SK-N-SH (cell line): ENCODE results near the gene RAMP3. TPM values are rescaled to one million over a fixed set of nuclear protein-coding genes. Genes with fewer than 3 reads are reported as not detected.

Experiments
- CTCF ChIA-PET: fragments of 300-600, 350-600 bp; formaldehyde crosslinking; extraction: SDS; loops from one replicate; lab custom pipeline; 2021; lab: Yijun Ruan, JAX
- POLR2A ChIA-PET: fragments of 350-600 bp; sonication (Branson Sonifier 250); formaldehyde crosslinking; extraction: SDS; loops from one replicate; lab custom pipeline; 2020; ENCODE audit warnings: antibody characterized with exemption, inconsistent platforms; lab: Yijun Ruan, JAX
- DNase-seq: peaks from one replicate; pipeline ENCODE4 v3.0.0; 2012
- H2AFZ ChIP-seq: fragments of 200-600 bp; sonication (generic); 2 replicates; pipeline ENCODE4 v1.8.1; 2016; ENCODE audit warnings: antibody characterized with exemption, mild to moderate bottlenecking, low read depth
- H3F3A ChIP-seq: fragments of 200-600 bp; sonication (generic); replicated peaks from 2 replicates; pipeline ENCODE3; 2016; ENCODE audit warnings: antibody characterized with exemption, mild to moderate bottlenecking; ENCODE audit not compliant: insufficient read depth
- H3K27ac ChIP-seq, 2 experiments: fragments of 200-500 bp in 1 of 2; fragments of 200-600 bp in 1 of 2; sonication (Bioruptor generic) in 1 of 2; sonication (generic), shearing (Covaris generic) in 1 of 2; 2 replicates each; pipeline versions ENCODE4 v1.5.1 to v1.6.1; 2014 to 2016; ENCODE audit warnings: low read depth in 2 of 2, inconsistent platforms in 1 of 2, low read length in 1 of 2, mild to moderate bottlenecking in 1 of 2, mixed read lengths in 1 of 2
- H3K27me3 ChIP-seq: fragments of 200-600 bp; sonication (generic), shearing (Covaris generic); 2 replicates; pipeline ENCODE4 v1.6.1; 2016; ENCODE audit warnings: mixed run types; ENCODE audit not compliant: insufficient read depth
- H3K36me3 ChIP-seq, 2 experiments: fragments of 200-500 bp in 1 of 2; fragments of 200-600 bp in 1 of 2; sonication (Bioruptor generic) in 1 of 2; sonication (generic) in 1 of 2; replicated peaks in 1 of 2; 2 replicates each; pipeline versions ENCODE3 to v1.5.1; 2014 to 2016; ENCODE audit warnings: low read length in 1 of 2, mild to moderate bottlenecking in 1 of 2; ENCODE audit not compliant: insufficient read depth in 2 of 2, control insufficient read depth in 1 of 2
- H3K4me1 ChIP-seq, 2 experiments: fragments of 200-500 bp in 1 of 2; fragments of 200-600 bp in 1 of 2; sonication (Bioruptor generic) in 1 of 2; sonication (generic), shearing (Covaris generic) in 1 of 2; 2 replicates each; pipeline versions ENCODE4 v1.5.1 to v1.6.1; 2014 to 2016; ENCODE audit warnings: low read depth in 1 of 2, low read length in 1 of 2, mixed run types in 1 of 2; ENCODE audit not compliant: insufficient read depth in 2 of 2, control insufficient read depth in 1 of 2
- H3K4me2 ChIP-seq: fragments of 200-600 bp; sonication (generic), shearing (Covaris generic); 2 replicates; pipeline ENCODE4 v1.6.1; 2017; ENCODE audit warnings: mixed run types
- H3K4me3 ChIP-seq, 2 experiments: fragments of 200-500 bp in 1 of 2; fragments of 200-600 bp in 1 of 2; sonication (Bioruptor generic) in 1 of 2; sonication (generic), shearing (Covaris generic) in 1 of 2; 2 replicates each; pipeline versions ENCODE4 v1.5.1 to v1.8.1; 2014 to 2016; ENCODE audit warnings: low read depth in 2 of 2, inconsistent platforms in 1 of 2, low read length in 1 of 2, mild to moderate bottlenecking in 1 of 2, mixed read lengths in 1 of 2, moderate library complexity in 1 of 2
- H3K79me2 ChIP-seq: fragments of 200-600 bp; sonication (generic); 2 replicates; pipeline ENCODE4 v1.8.1; 2017; ENCODE audit warnings: mild to moderate bottlenecking; ENCODE audit not compliant: insufficient read depth
- H3K9ac ChIP-seq: fragments of 200-600 bp; sonication (generic); 2 replicates; pipeline ENCODE4 v1.6.1; 2017; ENCODE audit warnings: mixed run types
- H3K9me2 ChIP-seq: fragments of 200-600 bp; sonication (generic); 2 replicates; pipeline ENCODE4 v1.6.1; 2017; ENCODE audit warnings: mixed run types
- H3K9me3 ChIP-seq: fragments of 200-600 bp; sonication (generic); 2 replicates; pipeline ENCODE4 v1.6.1; 2017; ENCODE audit warnings: mixed run types, mild to moderate bottlenecking, moderate library complexity
- H4K20me1 ChIP-seq: fragments of 200-600 bp; sonication (generic); 2 replicates; pipeline ENCODE4 v1.6.1; 2017; ENCODE audit warnings: mild to moderate bottlenecking, mixed run types; ENCODE audit not compliant: insufficient read depth
- EZH2phosphoT487 ChIP-seq: fragments of 200-600 bp; sonication (generic); IDR thresholded peaks from 2 replicates; pipeline ENCODE4 v1.6.1; 2017; ENCODE audit warnings: low read depth, mixed run types, mild to moderate bottlenecking, antibody characterized with exemption, moderate library complexity, borderline replicate concordance
- FOSL2 ChIP-seq: IDR thresholded peaks from 2 replicates; pipeline ENCODE4 v1.4.0; 2012; ENCODE audit warnings: low read depth, mild to moderate bottlenecking, moderate library complexity, borderline replicate concordance
- FOXM1 ChIP-seq: IDR thresholded peaks from 2 replicates; pipeline ENCODE4 v1.4.0; 2012; ENCODE audit warnings: low read depth, mild to moderate bottlenecking
- GABPA ChIP-seq: IDR thresholded peaks from 2 replicates; pipeline ENCODE4 v1.4.0; 2012; ENCODE audit warnings: low read depth, mild to moderate bottlenecking
- GATA2 ChIP-seq: sonication (generic); formaldehyde crosslinking; IDR thresholded peaks from 2 replicates; pipeline ENCODE4 v1.5.0; 2020; ENCODE audit warnings: mild to moderate bottlenecking, missing genetic modification reagents
- IRF3 ChIP-seq: fragments of 150-350 bp; IDR thresholded peaks from 2 replicates; pipeline ENCODE4 v1.6.1; 2016; ENCODE audit warnings: mild to moderate bottlenecking, low read depth, low read length
- MAX ChIP-seq: IDR thresholded peaks from 2 replicates; pipeline ENCODE4 v1.4.0; 2012; ENCODE audit warnings: low read depth
- NFIC ChIP-seq: IDR thresholded peaks from 2 replicates; pipeline ENCODE4 v1.4.0; 2012; ENCODE audit warnings: borderline replicate concordance
- NRF1 ChIP-seq: IDR thresholded peaks from 2 replicates; pipeline ENCODE4 v1.6.1; 2012; ENCODE audit warnings: low read depth, mild to moderate bottlenecking, low read length
- POLR2AphosphoS5 ChIP-seq: IDR thresholded peaks from 2 replicates; pipeline ENCODE4 v1.6.1; 2012; ENCODE audit warnings: low read depth, low read length
- RFX5 ChIP-seq: IDR thresholded peaks from 2 replicates; pipeline ENCODE4 v1.6.1; 2012; ENCODE audit warnings: mild to moderate bottlenecking, improper control_type of control experiment, low read length
- SIN3A ChIP-seq: IDR thresholded peaks from 2 replicates; pipeline ENCODE4 v1.6.1; 2012; ENCODE audit warnings: low read depth, mild to moderate bottlenecking, low read length, moderate library complexity, borderline replicate concordance
- SMC3 ChIP-seq: IDR thresholded peaks from 2 replicates; pipeline ENCODE4 v1.6.1; 2012; ENCODE audit warnings: low read depth, low read length, improper control_type of control experiment
- TAF1 ChIP-seq: IDR thresholded peaks from 2 replicates; pipeline ENCODE4 v1.6.1; 2012; ENCODE audit warnings: low read depth, mild to moderate bottlenecking, low read length, moderate library complexity, borderline replicate concordance
- TCF12 ChIP-seq: IDR thresholded peaks from 2 replicates; pipeline ENCODE4 v1.4.0; 2012
- TEAD4 ChIP-seq: IDR thresholded peaks from 2 replicates; pipeline ENCODE4 v1.4.0; 2012; ENCODE audit warnings: mild to moderate bottlenecking, borderline replicate concordance; ENCODE audit not compliant: insufficient read depth
- WGBS: methylation state at CpG from one replicate; pipeline ENCODE4 v1.1.6; 2017; ENCODE audit warnings: low lambda C conversion rate; 5-methylcytosine and 5-hydroxymethylcytosine counted together
- polyA plus RNA-seq, 3 experiments: library from polyadenylated mRNA; depleted of rRNA; stranded (reverse); fragments of >200 nt; gene quantifications; 2 replicates each; pipeline ENCODE4 v1.2.3, GENCODE V29; 2012

RAMP3 gene
- polyA plus RNA-seq, 1 of the 3 experiments (the other 2 are of a cell fraction), result not detected

- Histone ChIP-seq H3F3A (no peaks in the 10 kb centered on the region), H3K4me3 (no peak overlapping the region), H3K79me2 (no peaks in the 10 kb centered on the region), H3K9me3 (no peaks in the 10 kb centered on the region), H3K9ac (no peak overlapping the region), H3K36me3 (no peaks in the 10 kb centered on the region), H3K27ac (no peak overlapping the region), H3K4me1 (peaks cover 0 to 4% of the 10 kb centered on the region in 2 experiments; a peak in 1 of 4 replicates), H2AFZ (no peak overlapping the region), H3K9me2 (no peaks in the 10 kb centered on the region), H3K4me2 (no peak overlapping the region), H3K27me3 (peaks cover 15% of the 10 kb centered on the region), H4K20me1 (no peaks in the 10 kb centered on the region)
- ChIA-PET CTCF (interaction anchor here (1.2 to 14.4 kb wide), 5 partner anchors 10 to 112 kb away, joined by 3 to 201 read pairs (median 5); partner anchors contain the start of gene RAMP3), POLR2A (no interaction called here)
- WGBS, result 65% methylated on average over 19 of the region's 19 CpGs
- DNase-seq, result no peak
- TF ChIP-seq NRF1 (no peak), EZH2phosphoT487 (no peak), FOXM1 (no peak), SIN3A (no peak), IRF3 (no peak), GATA2 (CRISPR knock-in tag) (no peak), TCF12 (no peak), NFIC (no peak), SMC3 (no peak)
These were observed 10.8 kb upstream of the RAMP3 start for GRCh38 chr7:45146531-45147379.

- H3K4me3 ChIP-seq, result no peak overlapping the region
- H3F3A ChIP-seq, result no peaks in the 10 kb centered on the region
- WGBS, result 73% methylated on average over 32 of the region's 32 CpGs
- H3K9ac ChIP-seq, result no peak overlapping the region
- no peaks in the 10 kb centered on the region for H3K36me3 ChIP-seq
- no peaks in the 10 kb centered on the region for H3K79me2 ChIP-seq
- CTCF ChIA-PET, result interaction anchor here (1.3 to 14.4 kb wide), 5 partner anchors 9 to 220 kb away, joined by 3 to 201 read pairs (median 5); partner anchors contain the start of gene RAMP3
- TF ChIP-seq MAX (no peak), RFX5 (no peak), TAF1 (no peak), TEAD4 (no peak), GABPA (no peak), POLR2AphosphoS5 (no peak), FOSL2 (no peak)
- H2AFZ ChIP-seq, result no peak overlapping the region
- H3K27me3 ChIP-seq, result peaks cover 15% of the 10 kb centered on the region
- POLR2A ChIA-PET, result no interaction called here
- H3K4me1 ChIP-seq, result peaks cover 0 to 4% of the 10 kb centered on the region in 2 experiments; a peak in 1 of 4 replicates
- no peak for DNase-seq
- no peaks in the 10 kb centered on the region for H4K20me1 ChIP-seq
- H3K4me2 ChIP-seq, result no peak overlapping the region
- H3K9me3 ChIP-seq, result no peaks in the 10 kb centered on the region
- no peaks in the 10 kb centered on the region for H3K9me2 ChIP-seq
- no peak overlapping the region for H3K27ac ChIP-seq
These were observed 9.5 kb upstream of the RAMP3 start for GRCh38 chr7:45147858-45148652.
